Measurements from ENCODE around the gene CRCP.
"Not testable (repeated sequence)": the region's sequence is repeated elsewhere in the genome, so short reads cannot be mapped to it uniquely, and the experiment has no call there.

The CRCP gene

DNA sequence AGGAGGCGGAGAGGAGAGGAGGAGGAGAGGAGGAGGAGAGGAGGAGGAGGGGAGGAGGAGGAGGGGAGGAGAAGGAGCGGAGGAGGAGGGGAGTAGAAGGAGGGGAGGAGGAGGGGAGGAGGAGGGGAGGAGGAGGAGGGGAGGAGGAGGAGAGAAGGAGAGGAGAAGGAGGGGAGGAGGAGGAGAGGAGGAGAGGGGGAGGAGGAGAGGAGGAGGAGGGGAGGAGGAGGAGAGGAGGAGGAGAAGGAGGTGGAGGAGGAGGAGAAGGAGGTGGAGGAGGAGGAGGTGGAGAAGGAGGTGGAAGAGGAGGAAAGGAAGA lies 15.5 kb upstream of the CRCP start:
- Histone ChIP-seq H3K4me3 (ENCODE audit: insufficient read length, low read depth) (no peak overlapping the region), H3K4me1 (ENCODE audit: insufficient read depth, insufficient read length) (no peaks in the 10 kb centered on the region), H3K9me3 (ENCODE audit: insufficient read depth, low read length) (no peaks in the 10 kb centered on the region), H3K9ac (ENCODE audit: insufficient read length, low read depth) (no peak overlapping the region), H3K27me3 (ENCODE audit: insufficient read depth, insufficient read length) (no peaks in the 10 kb centered on the region), H3K36me3 (ENCODE audit: insufficient read depth, insufficient read length, low read length) (no peaks in the 10 kb centered on the region)
- no peak for DNase-seq (ENCODE audit: low read depth, low spot score)
- no peak for TF ChIP-seq YY1 (IDR thresholded peaks at IDR 0.05; ENCODE audit: insufficient read depth, insufficient read length)
- TF ChIP-seq SUZ12 (IDR thresholded peaks at IDR 0.05; ENCODE audit: extremely low read depth, insufficient read depth, insufficient read length) = no peak
- TF ChIP-seq ZNF274 (IDR thresholded peaks at IDR 0.05; ENCODE audit: low read depth, low read length) = no peak

GRCh38 chr7:66099551-66100407 lies 14.9 kb upstream of the CRCP start:
- H3K9me3 ChIP-seq (ENCODE audit: insufficient read depth, low read length) = no peaks in the 10 kb centered on the region
- peak overlapping the region; percentile 65 for H3K9ac ChIP-seq (ENCODE audit: insufficient read length, low read depth)
- no peaks in the 10 kb centered on the region for H3K27me3 ChIP-seq (ENCODE audit: insufficient read depth, insufficient read length)
- no peaks in the 10 kb centered on the region for H3K36me3 ChIP-seq (ENCODE audit: insufficient read depth, insufficient read length, low read length)
- DNase-seq (ENCODE audit: low read depth, low spot score) = no peak
- peak overlapping the region; percentile 3 for H3K4me3 ChIP-seq (ENCODE audit: insufficient read length, low read depth)
- no peak for TF ChIP-seq SUZ12 (IDR thresholded peaks at IDR 0.05; ENCODE audit: extremely low read depth, insufficient read depth, insufficient read length)
- TF ChIP-seq YY1 (IDR thresholded peaks at IDR 0.05; ENCODE audit: insufficient read depth, insufficient read length) = no peak
- no peak for TF ChIP-seq ZNF274 (IDR thresholded peaks at IDR 0.05; ENCODE audit: low read depth, low read length)
- no peaks in the 10 kb centered on the region for H3K4me1 ChIP-seq (ENCODE audit: insufficient read depth, insufficient read length)

GRCh38 chr7:66100408-66101050 lies 14.1 kb upstream of the CRCP start:
- no peaks in the 10 kb centered on the region for H3K4me1 ChIP-seq (ENCODE audit: insufficient read depth, insufficient read length)
- TF ChIP-seq ZNF274 (IDR thresholded peaks at IDR 0.05; ENCODE audit: low read depth, low read length) = no peak
- no peak for TF ChIP-seq YY1 (IDR thresholded peaks at IDR 0.05; ENCODE audit: insufficient read depth, insufficient read length)
- TF ChIP-seq SUZ12 (IDR thresholded peaks at IDR 0.05; ENCODE audit: extremely low read depth, insufficient read depth, insufficient read length) = no peak
- peak overlapping the region; percentile 3 for H3K4me3 ChIP-seq (ENCODE audit: insufficient read length, low read depth)
- H3K9me3 ChIP-seq (ENCODE audit: insufficient read depth, low read length) = no peaks in the 10 kb centered on the region
- H3K36me3 ChIP-seq (ENCODE audit: insufficient read depth, insufficient read length, low read length) = no peaks in the 10 kb centered on the region
- no peak for DNase-seq (ENCODE audit: low read depth, low spot score)
- no peak overlapping the region for H3K9ac ChIP-seq (ENCODE audit: insufficient read length, low read depth)
- no peaks in the 10 kb centered on the region for H3K27me3 ChIP-seq (ENCODE audit: insufficient read depth, insufficient read length)

GRCh38 chr7:66102168-66102567 lies 12.5 kb upstream of the CRCP start:
- not testable (repeated sequence) for DNase-seq (ENCODE audit: low read depth, low spot score); H3K9me3 ChIP-seq (ENCODE audit: insufficient read depth, low read length); H3K9ac ChIP-seq (ENCODE audit: insufficient read length, low read depth); H3K4me1 ChIP-seq (ENCODE audit: insufficient read depth, insufficient read length); H3K4me3 ChIP-seq (ENCODE audit: insufficient read length, low read depth); H3K36me3 ChIP-seq (ENCODE audit: insufficient read depth, insufficient read length, low read length); H3K27me3 ChIP-seq (ENCODE audit: insufficient read depth, insufficient read length)

GRCh38 chr7:66103994-66104393 lies 10.7 kb upstream of the CRCP start:
- not testable (repeated sequence) for H3K4me3 ChIP-seq (ENCODE audit: insufficient read length, low read depth); H3K9me3 ChIP-seq (ENCODE audit: insufficient read depth, low read length); H3K4me1 ChIP-seq (ENCODE audit: insufficient read depth, insufficient read length); H3K36me3 ChIP-seq (ENCODE audit: insufficient read depth, insufficient read length, low read length); H3K27me3 ChIP-seq (ENCODE audit: insufficient read depth, insufficient read length); H3K9ac ChIP-seq (ENCODE audit: insufficient read length, low read depth); DNase-seq (ENCODE audit: low read depth, low spot score)

GRCh38 chr7:66105263-66105748 lies 9.3 kb upstream of the CRCP start:
- no peak for DNase-seq (ENCODE audit: low read depth, low spot score)
- Histone ChIP-seq H3K9ac (ENCODE audit: insufficient read length, low read depth) (no peak overlapping the region), H3K36me3 (ENCODE audit: insufficient read depth, insufficient read length, low read length) (no peaks in the 10 kb centered on the region), H3K9me3 (ENCODE audit: insufficient read depth, low read length) (no peaks in the 10 kb centered on the region), H3K27me3 (ENCODE audit: insufficient read depth, insufficient read length) (no peaks in the 10 kb centered on the region), H3K4me3 (ENCODE audit: insufficient read length, low read depth) (no peak overlapping the region), H3K4me1 (ENCODE audit: insufficient read depth, insufficient read length) (no peaks in the 10 kb centered on the region)
- TF ChIP-seq ZNF274 (IDR thresholded peaks at IDR 0.05; ENCODE audit: low read depth, low read length) = no peak
- TF ChIP-seq SUZ12 (IDR thresholded peaks at IDR 0.05; ENCODE audit: extremely low read depth, insufficient read depth, insufficient read length) = no peak
- TF ChIP-seq YY1 (IDR thresholded peaks at IDR 0.05; ENCODE audit: insufficient read depth, insufficient read length) = no peak

GRCh38 chr7:66108410-66108809 lies 6.2 kb upstream of the CRCP start:
- not testable (repeated sequence) for H3K9me3 ChIP-seq (ENCODE audit: insufficient read depth, low read length); H3K36me3 ChIP-seq (ENCODE audit: insufficient read depth, insufficient read length, low read length); DNase-seq (ENCODE audit: low read depth, low spot score); H3K9ac ChIP-seq (ENCODE audit: insufficient read length, low read depth); H3K4me1 ChIP-seq (ENCODE audit: insufficient read depth, insufficient read length); H3K27me3 ChIP-seq (ENCODE audit: insufficient read depth, insufficient read length); H3K4me3 ChIP-seq (ENCODE audit: insufficient read length, low read depth)

Data from NT2/D1 (cell line).